ENCODE measurements around the gene TCP11L2.

TCP11L2 gene

GRCh38 chr12:106353175-106353574 lies 50.6 kb downstream of the TCP11L2 start:
- Histone ChIP-seq H3K27ac (no peak overlapping the region), H3K79me2 (no peaks in the 10 kb centered on the region), H3K9ac (no peak overlapping the region), H3K4me2 (ENCODE audit: low read length) (no peak overlapping the region), H2AFZ (no peak overlapping the region), H3K27me3 (ENCODE audit: control insufficient read depth, insufficient read depth, low read length) (no peaks in the 10 kb centered on the region), H3K4me1 (peaks cover 2% of the 10 kb centered on the region), H3K36me3 (ENCODE audit: control insufficient read depth, insufficient read depth, low read length) (no peaks in the 10 kb centered on the region), H3K9me3 (ENCODE audit: control insufficient read depth, low read length) (no peaks in the 10 kb centered on the region), H3K4me3 (ENCODE audit: low read depth, low read length) (no peak overlapping the region)
- no peak for TF ChIP-seq CTCF (IDR thresholded peaks at IDR 0.05)

- Histone ChIP-seq H3K4me1 (peaks cover 2% of the 10 kb centered on the region), H3K27ac (peak within 1 kb of the TSS; percentile 93), H3K9ac (peak within 1 kb of the TSS; percentile 25), H3K4me3 (ENCODE audit: low read depth, low read length) (peak within 1 kb of the TSS; percentile 96), H3K27me3 (ENCODE audit: control insufficient read depth, insufficient read depth, low read length) (no peaks in the 10 kb centered on the region), H3K79me2 (peaks cover 23% of the 10 kb centered on the region), H3K9me3 (ENCODE audit: control insufficient read depth, low read length) (no peaks in the 10 kb centered on the region), H3K36me3 (ENCODE audit: control insufficient read depth, insufficient read depth, low read length) (no peaks in the 10 kb centered on the region), H2AFZ (peak within 1 kb of the TSS; percentile 92), H3K4me2 (ENCODE audit: low read length) (peak within 1 kb of the TSS; percentile 66)
- peak; percentile 93 for TF ChIP-seq CTCF (IDR thresholded peaks at IDR 0.05)
These were observed 55.2 kb downstream of the TCP11L2 start, which contains the start of gene POLR3B for GRCh38 chr12:106357549-106358395. Gene POLR3B (plus strand): TSS chr12:106357748. CDS start chr12:106357880, 132 bp downstream.

GRCh38 chr12:106358396-106359241 lies 56.1 kb downstream of the TCP11L2 start:
- peak overlapping the region; percentile 93 for H3K27ac ChIP-seq
- H3K4me1 ChIP-seq: peaks cover 2% of the 10 kb centered on the region
- no peaks in the 10 kb centered on the region for H3K9me3 ChIP-seq (ENCODE audit: control insufficient read depth, low read length)

GRCh38 chr12:106359646-106360399 lies 57.3 kb downstream of the TCP11L2 start:
- no peak overlapping the region for H3K4me3 ChIP-seq (ENCODE audit: low read depth, low read length)
- H3K9ac ChIP-seq: no peak overlapping the region
- H3K4me1 ChIP-seq: peaks cover 2% of the 10 kb centered on the region
- no peak overlapping the region for H3K4me2 ChIP-seq (ENCODE audit: low read length)
- H3K27ac ChIP-seq: no peak overlapping the region
- no peaks in the 10 kb centered on the region for H3K9me3 ChIP-seq (ENCODE audit: control insufficient read depth, low read length)
- peaks cover 23% of the 10 kb centered on the region for H3K79me2 ChIP-seq
- no peaks in the 10 kb centered on the region for H3K27me3 ChIP-seq (ENCODE audit: control insufficient read depth, insufficient read depth, low read length)
- no peak for TF ChIP-seq CTCF (IDR thresholded peaks at IDR 0.05)
- H3K36me3 ChIP-seq (ENCODE audit: control insufficient read depth, insufficient read depth, low read length): no peaks in the 10 kb centered on the region
- no peak overlapping the region for H2AFZ ChIP-seq

More at GRCh38 chr12:106358396-106359241, 56.1 kb downstream of the TCP11L2 start:
- TF ChIP-seq CTCF (IDR thresholded peaks at IDR 0.05): no peak
- peak overlapping the region; percentile 66 for H3K4me2 ChIP-seq (ENCODE audit: low read length)
- H2AFZ ChIP-seq: peak overlapping the region; percentile 92
- H3K9ac ChIP-seq: no peak overlapping the region
- H3K79me2 ChIP-seq: peaks cover 23% of the 10 kb centered on the region
- peak overlapping the region; percentile 96 for H3K4me3 ChIP-seq (ENCODE audit: low read depth, low read length)
- no peaks in the 10 kb centered on the region for H3K36me3 ChIP-seq (ENCODE audit: control insufficient read depth, insufficient read depth, low read length)
- no peaks in the 10 kb centered on the region for H3K27me3 ChIP-seq (ENCODE audit: control insufficient read depth, insufficient read depth, low read length)

All from parathyroid adenoma (tissue), 2 donors.